H1 (cell line): ENCODE results near the gene PDYN. TPM values are rescaled to one million over a fixed set of nuclear protein-coding genes. Genes with fewer than 3 reads are reported as not detected.

Experiments used
- CTCF ChIA-PET: fragments of 300-600 bp; sonication (Branson Sonifier 250); formaldehyde crosslinking; loops from one replicate; lab custom pipeline; 2021; ENCODE audit not compliant: partially characterized antibody; lab: Charles Lee
- POLR2A ChIA-PET: fragments of 300-600 bp; sonication (Branson Sonifier 250); formaldehyde crosslinking; loops from one replicate; lab custom pipeline; 2021; ENCODE audit warnings: inconsistent platforms; ENCODE audit not compliant: partially characterized antibody; lab: Charles Lee
- DNase-seq, 2 experiments: peaks; one replicate each; pipeline versions ENCODE4 v3.0.0 to v3.0.0-alpha.2; 2010 to 2022; ENCODE audit warnings: low spot score in 2 of 2, low read depth in 1 of 2, mixed read lengths in 1 of 2
- FAIRE-seq: peaks from 2 replicates; lab custom pipeline; 2011; peaks lifted over from hg19 to GRCh38; lab: Jason Lieb, UNC
- H2AFZ ChIP-seq: 2 replicates; pipeline ENCODE4 v1.8.1; 2012; ENCODE audit warnings: low read length, inconsistent platforms
- H2AK5ac ChIP-seq: 2 replicates; pipeline ENCODE4 v1.6.1; 2013; ENCODE audit warnings: low read depth, low read length
- H2BK120ac ChIP-seq: replicated peaks from 2 replicates; pipeline ENCODE3; 2013; ENCODE audit warnings: low read depth, low read length, inconsistent platforms
- H2BK12ac ChIP-seq: 2 replicates; pipeline ENCODE4 v1.6.1; 2013; ENCODE audit warnings: low read depth, low read length
- H2BK15ac ChIP-seq: 2 replicates; pipeline ENCODE4 v1.6.1; 2013; ENCODE audit warnings: low read length
- H2BK20ac ChIP-seq: 2 replicates; pipeline ENCODE4 v1.6.1; 2013; ENCODE audit warnings: low read length
- H2BK5ac ChIP-seq: 2 replicates; pipeline ENCODE4 v1.6.1; 2013; ENCODE audit warnings: low read depth, low read length
- H3K14ac ChIP-seq: 2 replicates; pipeline ENCODE4 v1.6.1; 2013; ENCODE audit warnings: inconsistent platforms; ENCODE audit not compliant: insufficient read length
- H3K18ac ChIP-seq: 2 replicates; pipeline ENCODE4 v1.6.1; 2013; ENCODE audit warnings: low read length; ENCODE audit errors: extremely low read depth
- H3K23ac ChIP-seq: 2 replicates; pipeline ENCODE4 v1.6.1; 2013; ENCODE audit warnings: inconsistent platforms; ENCODE audit not compliant: insufficient read length
- H3K23me2 ChIP-seq: 2 replicates; pipeline ENCODE4 v1.6.1; 2013; ENCODE audit warnings: low read depth, low read length
- H3K27ac ChIP-seq: 2 replicates; pipeline ENCODE4 v1.6.1; 2011; ENCODE audit warnings: low read depth, low read length, inconsistent platforms
- H3K27me3 ChIP-seq, 4 experiments: replicated peaks in 1 of 4; 1 replicate in 1 of 4; 2 replicates in 3 of 4; pipeline versions ENCODE4 v1.6.1 to v1.8.1; 2011 to 2013; ENCODE audit warnings: low read length in 3 of 4, mild to moderate bottlenecking in 3 of 4, inconsistent platforms in 2 of 4, mixed read lengths in 2 of 4, moderate library complexity in 1 of 4; ENCODE audit not compliant: control insufficient read depth in 3 of 4, insufficient read depth in 3 of 4; ENCODE audit errors: extremely low read depth in 1 of 4
- H3K36me3 ChIP-seq, 4 experiments: 2 replicates each; pipeline versions ENCODE4 v1.6.1 to v1.8.1; 2011 to 2013; ENCODE audit warnings: mild to moderate bottlenecking in 4 of 4, low read length in 3 of 4, moderate library complexity in 2 of 4, control low read depth in 1 of 4, inconsistent platforms in 1 of 4; ENCODE audit not compliant: insufficient read depth in 4 of 4, control insufficient read depth in 2 of 4
- H3K4ac ChIP-seq: replicated peaks from 2 replicates; pipeline ENCODE3; 2013; ENCODE audit warnings: low read length, low read depth, mixed read lengths, inconsistent platforms; ENCODE audit not compliant: insufficient read length
- H3K4me1 ChIP-seq, 4 experiments: replicated peaks in 1 of 4; 1 replicate in 1 of 4; 2 replicates in 3 of 4; pipeline versions ENCODE4 v1.6.1 to v1.8.1; 2011 to 2013; ENCODE audit warnings: low read length in 3 of 4, inconsistent platforms in 2 of 4, mixed read lengths in 1 of 4; ENCODE audit not compliant: insufficient read depth in 4 of 4, control insufficient read depth in 3 of 4
- H3K4me2 ChIP-seq, 2 experiments: 2 replicates each; pipeline versions ENCODE4 v1.6.1 to v1.8.1; 2011 to 2013; ENCODE audit warnings: low read depth in 2 of 2, low read length in 2 of 2, control low read depth in 1 of 2, inconsistent platforms in 1 of 2, mild to moderate bottlenecking in 1 of 2; ENCODE audit not compliant: insufficient read depth in 1 of 2
- H3K4me3 ChIP-seq, 4 experiments: fragments of 200-600, 300-600 bp in 1 of 4; sonication (generic), shearing (Covaris generic), sonication (Bioruptor Twin) in 1 of 4; 2 replicates each; pipeline versions ENCODE4 v1.5.1 to v1.8.1; 2011 to 2016; ENCODE audit warnings: low read length in 4 of 4, low read depth in 3 of 4, control low read depth in 2 of 4, inconsistent platforms in 2 of 4, mild to moderate bottlenecking in 2 of 4, mixed read lengths in 1 of 4, moderate library complexity in 1 of 4; ENCODE audit not compliant: insufficient read depth in 2 of 4; ENCODE audit errors: extremely low read depth in 1 of 4
- H3K56ac ChIP-seq: replicated peaks from 2 replicates; pipeline ENCODE3; 2013; ENCODE audit warnings: low read depth, mild to moderate bottlenecking, mixed read lengths, low read length, inconsistent platforms; ENCODE audit not compliant: insufficient read length
- H3K79me1 ChIP-seq: 2 replicates; pipeline ENCODE4 v1.6.1; 2013; ENCODE audit warnings: low read depth, low read length, control low read depth
- H3K79me2 ChIP-seq, 2 experiments: 2 replicates each; pipeline versions ENCODE4 v1.6.1 to v1.8.1; 2012 to 2013; ENCODE audit warnings: low read length in 2 of 2, mild to moderate bottlenecking in 2 of 2, inconsistent platforms in 1 of 2; ENCODE audit not compliant: insufficient read depth in 2 of 2, control insufficient read depth in 1 of 2
- H3K9ac ChIP-seq, 4 experiments: replicated peaks in 1 of 4; 1 replicate in 1 of 4; 2 replicates in 3 of 4; pipeline versions ENCODE4 v1.6.1 to v1.8.1; 2011 to 2013; ENCODE audit warnings: low read depth in 3 of 4, low read length in 3 of 4, control low read depth in 2 of 4, mild to moderate bottlenecking in 2 of 4, moderate library complexity in 2 of 4, inconsistent platforms in 1 of 4; ENCODE audit errors: extremely low read depth in 1 of 4
- H3K9me3 ChIP-seq, 2 experiments: 2 replicates each; pipeline versions ENCODE4 v1.6.1 to v1.8.1; 2012 to 2013; ENCODE audit warnings: mild to moderate bottlenecking in 2 of 2, moderate library complexity in 2 of 2, control low read depth in 1 of 2, inconsistent platforms in 1 of 2, low read depth in 1 of 2, low read length in 1 of 2, mixed read lengths in 1 of 2; ENCODE audit not compliant: insufficient read depth in 2 of 2
- H4K20me1 ChIP-seq, 2 experiments: replicated peaks in 1 of 2; 2 replicates each; pipeline versions ENCODE3 to v1.8.1; 2011 to 2013; ENCODE audit warnings: inconsistent platforms in 2 of 2, low read length in 2 of 2, mild to moderate bottlenecking in 1 of 2; ENCODE audit not compliant: insufficient read depth in 2 of 2, control insufficient read depth in 1 of 2
- H4K5ac ChIP-seq: 2 replicates; pipeline ENCODE4 v1.6.1; 2013; ENCODE audit warnings: low read length, low read depth, mixed read lengths, inconsistent platforms; ENCODE audit not compliant: insufficient read length
- H4K8ac ChIP-seq: 2 replicates; pipeline ENCODE4 v1.8.0; 2013; ENCODE audit warnings: mild to moderate bottlenecking, moderate library complexity, low read length, inconsistent platforms; ENCODE audit not compliant: insufficient read depth; ENCODE audit errors: extremely low read depth
- H4K91ac ChIP-seq: replicated peaks from 2 replicates; pipeline ENCODE3; 2013; ENCODE audit warnings: low read length, mixed read lengths, inconsistent platforms; ENCODE audit not compliant: insufficient read length
- CEBPB ChIP-seq: IDR thresholded peaks from 2 replicates; pipeline ENCODE4 v1.6.1; 2012; ENCODE audit warnings: low read depth, low read length
- CHD1 ChIP-seq: IDR thresholded peaks from 2 replicates; pipeline ENCODE4 v1.6.1; 2012; ENCODE audit warnings: low read depth, low read length, improper control_type of control experiment
- CREB1 ChIP-seq: IDR thresholded peaks from 2 replicates; pipeline ENCODE4 v1.6.1; 2012; ENCODE audit warnings: inconsistent platforms
- EZH2 ChIP-seq: fragments of 200-600 bp; sonication (generic); IDR thresholded peaks from 2 replicates; pipeline ENCODE4 v1.7.1; 2012; ENCODE audit warnings: low read depth, mild to moderate bottlenecking, moderate library complexity, low read length, inconsistent platforms; ENCODE audit not compliant: severe bottlenecking
- KDM4A ChIP-seq: IDR thresholded peaks from one replicate; pipeline ENCODE4 v1.7.1; 2012; ENCODE audit warnings: low read depth, mild to moderate bottlenecking, moderate library complexity, low read length, inconsistent platforms; ENCODE audit not compliant: severe bottlenecking
- PHF8 ChIP-seq: fragments of 200-600 bp; sonication (generic); conservative IDR thresholded peaks from 2 replicates; pipeline ENCODE4 v1.7.1; 2012; ENCODE audit warnings: low read depth, mild to moderate bottlenecking, inconsistent platforms, low read length, moderate library complexity
- TAF1 ChIP-seq: IDR thresholded peaks from 2 replicates; pipeline ENCODE4 v1.6.1; 2011; ENCODE audit warnings: mild to moderate bottlenecking, low read depth, low read length
- TAF7 ChIP-seq: optimal IDR thresholded peaks from 2 replicates; pipeline ENCODE3; 2011; ENCODE audit warnings: low read depth, mild to moderate bottlenecking, inconsistent platforms, low read length, moderate library complexity, borderline replicate concordance
- ZNF274 ChIP-seq: IDR thresholded peaks from 2 replicates; pipeline ENCODE4 v1.7.0; 2012; ENCODE audit warnings: low read length, borderline replicate concordance; ENCODE audit errors: extremely low read depth
- WGBS, 2 experiments: shearing (Covaris generic) in 1 of 2; methylation state at CpG; one replicate each; pipeline versions ENCODE4 v1.1.6 to v1.1.7; 2013 to 2015; ENCODE audit warnings: low lambda C conversion rate in 2 of 2, mixed read lengths in 2 of 2, inconsistent platforms in 1 of 2, low coverage in 1 of 2, missing lambda C conversion rate in 1 of 2; ENCODE audit not compliant: insufficient replicate concordance in 2 of 2, insufficient coverage in 1 of 2, insufficient read length in 1 of 2; ENCODE audit errors: extremely low coverage in 1 of 2, missing lambda C conversion rate in 1 of 2; 5-methylcytosine and 5-hydroxymethylcytosine counted together
- polyA plus RNA-seq, 7 experiments: library from polyadenylated mRNA; depleted of rRNA in 3 of 7; stranded (reverse) in 5 of 7; unstranded in 2 of 7; fragments of >200 nt in 5 of 7; fragments of 200-250 nt in 2 of 7; gene quantifications; 1 replicate in 5 of 7; 2 replicates in 1 of 7; 4 replicates in 1 of 7; pipeline versions ENCODE4 v1.2.1 to v1.2.3, GENCODE V29; 2011 to 2013; ENCODE audit warnings: missing spikeins in 2 of 7, mixed read lengths in 2 of 7
- total RNA-seq: library from RNA; stranded (reverse); fragmentation: NEBNext Ultra II Directional; extraction: Animal tissue kit (Norgen Biotek cat#: 25700); gene quantifications from 2 replicates; pipeline ENCODE4 v1.2.1, GENCODE V29; 2021
- TF ChIP-seq, protein P1 (sequence below): IDR thresholded peaks from 2 replicates; pipeline ENCODE4 v1.6.1; 2011; ENCODE audit warnings: low read depth, mild to moderate bottlenecking, low read length; ENCODE audit not compliant: insufficient read depth
- TF ChIP-seq, protein P2 (sequence below): IDR thresholded peaks from 2 replicates; pipeline ENCODE4 v1.6.1; 2012; ENCODE audit warnings: inconsistent platforms
- TF ChIP-seq, protein P3 (sequence below): IDR thresholded peaks from 2 replicates; pipeline ENCODE4 v1.6.1; 2011; ENCODE audit warnings: low read length, improper control_type of control experiment

PDYN gene
- total and polyA plus RNA-seq, 2 of the 8 experiments (the other 6 are each of a cell fraction or from before 2014, with no cell fraction given) = 0.54 to 0.60 TPM

DNA sequence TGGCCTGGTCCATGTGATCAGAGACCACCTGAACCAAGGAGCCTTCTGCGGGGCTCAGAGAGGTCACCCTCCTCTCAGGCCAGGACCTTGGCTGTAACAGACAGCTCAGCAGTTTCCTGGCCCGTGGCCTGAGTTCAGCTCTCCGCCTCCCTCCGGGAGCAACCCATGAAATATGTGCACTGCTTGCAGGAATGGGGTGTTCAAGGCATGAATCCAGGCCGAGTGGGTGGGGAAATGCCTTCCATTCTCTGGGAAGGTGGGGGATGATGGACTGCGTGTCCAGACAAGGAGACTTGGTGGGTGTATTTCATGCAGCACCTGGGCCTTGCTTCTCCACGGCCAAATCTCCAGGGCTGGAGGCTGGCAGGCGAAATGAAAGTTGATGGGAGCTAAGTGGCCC is 52.6 kb downstream of the PDYN start:
- ChIA-PET CTCF (no interaction called here), POLR2A (no interaction called here)
- Histone ChIP-seq H3K27ac (no peak overlapping the region), H2BK12ac (no peak overlapping the region), H4K8ac (no peak overlapping the region; the same call in 1 of the 2 replicates), H3K4me3 (no peak overlapping the region), H3K36me3 (no peaks in the 10 kb centered on the region), H2BK20ac (no peak overlapping the region), H3K14ac (no peak overlapping the region), H3K27me3 (peaks cover 0 to 18% (median 8%) of the 10 kb centered on the region in 4 experiments; a peak in 6 of 7 replicates), H2BK15ac (no peak overlapping the region), H3K4me2 (no peak overlapping the region), H3K23ac (no peak overlapping the region), H2BK120ac (no peak overlapping the region), H2BK5ac (no peak overlapping the region), H3K56ac (no peak overlapping the region), H4K91ac (no peak overlapping the region), H4K5ac (no peak overlapping the region), H3K18ac (no peak overlapping the region), H3K79me2 (no peaks in the 10 kb centered on the region), H3K9ac (no peak overlapping the region), H3K4ac (no peak overlapping the region), H3K79me1 (no peaks in the 10 kb centered on the region), H3K9me3 (no peaks in the 10 kb centered on the region), H3K4me1 (peaks cover 0 to 7% (median 3%) of the 10 kb centered on the region in 4 experiments; a peak in 6 of 7 replicates), H4K20me1 (no peaks in the 10 kb centered on the region), H3K23me2 (no peaks in the 10 kb centered on the region), H2AK5ac (no peak overlapping the region), H2AFZ (no peak overlapping the region)
- DNase-seq (no peak), FAIRE-seq (no peak)
- 83% methylated on average over 7 of the region's 8 CpGs; no CpG with 5 or more reads in 1 of the 2 experiments for WGBS, 2 experiments
- no peak for TF ChIP-seq PHF8
- TF ChIP-seq, protein P1, sequence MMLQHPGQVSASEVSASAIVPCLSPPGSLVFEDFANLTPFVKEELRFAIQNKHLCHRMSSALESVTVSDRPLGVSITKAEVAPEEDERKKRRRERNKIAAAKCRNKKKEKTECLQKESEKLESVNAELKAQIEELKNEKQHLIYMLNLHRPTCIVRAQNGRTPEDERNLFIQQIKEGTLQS = no peak
- no peak for TF ChIP-seq EZH2
- TF ChIP-seq KDM4A = no peak
- TF ChIP-seq, protein P2, sequence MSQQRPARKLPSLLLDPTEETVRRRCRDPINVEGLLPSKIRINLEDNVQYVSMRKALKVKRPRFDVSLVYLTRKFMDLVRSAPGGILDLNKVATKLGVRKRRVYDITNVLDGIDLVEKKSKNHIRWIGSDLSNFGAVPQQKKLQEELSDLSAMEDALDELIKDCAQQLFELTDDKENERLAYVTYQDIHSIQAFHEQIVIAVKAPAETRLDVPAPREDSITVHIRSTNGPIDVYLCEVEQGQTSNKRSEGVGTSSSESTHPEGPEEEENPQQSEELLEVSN = no peak
- TF ChIP-seq TAF1 = no peak
- TF ChIP-seq ZNF274 = no peak
- no peak for TF ChIP-seq CHD1
- TF ChIP-seq CREB1 = no peak
- TF ChIP-seq CEBPB = no peak
- TF ChIP-seq, protein P3, sequence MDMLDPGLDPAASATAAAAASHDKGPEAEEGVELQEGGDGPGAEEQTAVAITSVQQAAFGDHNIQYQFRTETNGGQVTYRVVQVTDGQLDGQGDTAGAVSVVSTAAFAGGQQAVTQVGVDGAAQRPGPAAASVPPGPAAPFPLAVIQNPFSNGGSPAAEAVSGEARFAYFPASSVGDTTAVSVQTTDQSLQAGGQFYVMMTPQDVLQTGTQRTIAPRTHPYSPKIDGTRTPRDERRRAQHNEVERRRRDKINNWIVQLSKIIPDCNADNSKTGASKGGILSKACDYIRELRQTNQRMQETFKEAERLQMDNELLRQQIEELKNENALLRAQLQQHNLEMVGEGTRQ = no peak
- no peak for TF ChIP-seq TAF7
